ENCODE results near the gene SLC4A5. TPM values are rescaled to one million over a fixed set of nuclear protein-coding genes. Genes with fewer than 3 reads are reported as not detected.

The SLC4A5 gene
- total and polyA plus RNA-seq, 2 of the 8 experiments (the other 6 are each of a cell fraction or from before 2014, with no cell fraction given), result 0.42 to 0.52 TPM

DNA sequence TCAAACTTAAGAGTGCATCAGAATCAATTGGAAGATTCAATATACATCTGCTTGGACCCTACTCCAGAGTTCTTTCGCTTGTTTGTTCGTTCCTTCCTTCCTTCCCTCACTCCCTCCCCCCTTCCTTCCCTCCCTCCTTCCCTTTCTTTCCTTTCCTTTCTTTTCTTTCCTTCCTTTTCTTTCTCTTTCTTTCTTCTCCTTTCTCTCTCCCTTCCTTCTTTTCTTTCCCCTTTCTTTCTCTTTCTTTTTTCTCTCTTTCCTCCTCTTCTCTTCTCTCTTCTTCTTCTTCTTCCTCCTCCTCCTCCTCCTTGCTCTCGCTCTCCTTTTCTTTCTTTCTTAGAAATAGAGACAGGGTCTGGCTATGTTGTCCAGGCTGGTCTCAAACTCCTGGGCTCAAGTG is 98.9 kb downstream of the SLC4A5 start (continued):
- TF ChIP-seq BRCA1 (IDR thresholded peaks at IDR 0.05; ENCODE audit: low read depth, low read length), result no peak
- TF ChIP-seq KDM5A (IDR thresholded peaks at IDR 0.05; ENCODE audit: low read length), result no peak
- no peak for TF ChIP-seq JUND (IDR thresholded peaks at IDR 0.05; ENCODE audit: low read length)
- no peak for TF ChIP-seq SP2 (IDR thresholded peaks at IDR 0.05; ENCODE audit: low read length)
- no peak for TF ChIP-seq KDM1A (IDR thresholded peaks at IDR 0.05; ENCODE audit: borderline replicate concordance, low read length)
- TF ChIP-seq CHD2 (IDR thresholded peaks at IDR 0.05; ENCODE audit: low read length), result no peak

Measured in H1 (cell line).